ENCODE measurements around the gene ELFN1. TPM values are rescaled to one million over a fixed set of nuclear protein-coding genes. Genes with fewer than 3 reads are reported as not detected.
A peak's percentile ranks its signal among the peaks of the same experiment; 100 is the strongest.

ELFN1 gene
- total RNA-seq, 4 donors from 2014 or later: 1.4 to 2.5 (median 1.9) TPM

GRCh38 chr7:1668396-1669063 is 1.5 kb upstream of the ELFN1 start:
- Histone ChIP-seq H3K9me3 (no peaks in the 10 kb centered on the region), H3K27ac (no peak overlapping the region), H3K4me3 (no peak overlapping the region), H3K36me3 (no peaks in the 10 kb centered on the region), H3K4me1 (peaks cover 74% of the 10 kb centered on the region), H3K27me3 (peaks cover 98% of the 10 kb centered on the region)
- peak; percentile 56 to 76 for DNase-seq (ENCODE audit: low spot score in 2 of 2)
- 48% methylated on average over 6 of the region's 20 CpGs for WGBS
- no peak for TF ChIP-seq POLR2A (IDR thresholded peaks at IDR 0.05)
- TF ChIP-seq POLR2AphosphoS5 (IDR thresholded peaks at IDR 0.05): no peak
- no peak for TF ChIP-seq EP300 (IDR thresholded peaks at IDR 0.05)
- TF ChIP-seq CTCF (IDR thresholded peaks at IDR 0.05): no peak

- DNase-seq (ENCODE audit: low spot score in 2 of 2): peak; percentile 42 to 61
- peaks cover 68% of the 10 kb centered on the region for H3K4me1 ChIP-seq
Measured at GRCh38 chr7:1669064-1669951, 769 bp upstream of the ELFN1 start.

GRCh38 chr7:1670894-1671593 is 967 bp downstream of the ELFN1 start:
- Histone ChIP-seq H3K36me3 (no peaks in the 10 kb centered on the region), H3K4me1 (peaks cover 52% of the 10 kb centered on the region), H3K9me3 (no peaks in the 10 kb centered on the region), H3K27ac (no peak overlapping the region), H3K27me3 (peaks cover 100% of the 10 kb centered on the region), H3K4me3 (peak overlapping the region; percentile 54)
- peak; percentile 47 to 56 for DNase-seq (ENCODE audit: low spot score in 2 of 2)
- TF ChIP-seq POLR2A (IDR thresholded peaks at IDR 0.05) (no peak), EP300 (IDR thresholded peaks at IDR 0.05) (no peak), POLR2AphosphoS5 (IDR thresholded peaks at IDR 0.05) (no peak), CTCF (IDR thresholded peaks at IDR 0.05) (no peak)
- WGBS: 36% methylated on average over 15 of the region's 26 CpGs

More at GRCh38 chr7:1669064-1669951, 769 bp upstream of the ELFN1 start:
- peaks cover 98% of the 10 kb centered on the region for H3K27me3 ChIP-seq
- 31% methylated on average over 27 of the region's 68 CpGs for WGBS
- no peak overlapping the region for H3K27ac ChIP-seq
- peak overlapping the region; percentile 54 for H3K4me3 ChIP-seq
- H3K9me3 ChIP-seq: no peaks in the 10 kb centered on the region
- H3K36me3 ChIP-seq: no peaks in the 10 kb centered on the region
- TF ChIP-seq CTCF (IDR thresholded peaks at IDR 0.05): no peak
- TF ChIP-seq POLR2A (IDR thresholded peaks at IDR 0.05): no peak
- no peak for TF ChIP-seq POLR2AphosphoS5 (IDR thresholded peaks at IDR 0.05)
- TF ChIP-seq EP300 (IDR thresholded peaks at IDR 0.05): no peak

- 81% methylated on average over 5 of the region's 13 CpGs for WGBS
- peaks cover 96% of the 10 kb centered on the region for H3K27me3 ChIP-seq
Measured at GRCh38 chr7:1671594-1672451, 1.7 kb downstream of the ELFN1 start.

More at GRCh38 chr7:1671594-1672451, 1.7 kb downstream of the ELFN1 start:
- no peaks in the 10 kb centered on the region for H3K36me3 ChIP-seq
- no peak overlapping the region for H3K27ac ChIP-seq
- H3K9me3 ChIP-seq: no peaks in the 10 kb centered on the region
- H3K4me1 ChIP-seq: peaks cover 44% of the 10 kb centered on the region
- no peak for TF ChIP-seq POLR2AphosphoS5 (IDR thresholded peaks at IDR 0.05)
- TF ChIP-seq CTCF (IDR thresholded peaks at IDR 0.05): no peak
- TF ChIP-seq POLR2A (IDR thresholded peaks at IDR 0.05): no peak
- no peak overlapping the region for H3K4me3 ChIP-seq
- peak; percentile 52 to 68 for DNase-seq (ENCODE audit: low spot score in 2 of 2)
